ENCODE measurements around the gene EZH2. TPM values are rescaled to one million over a fixed set of nuclear protein-coding genes. Genes with fewer than 3 reads are reported as not detected.
A peak's percentile ranks its signal among the peaks of the same experiment; 100 is the strongest.

The EZH2 gene
- total and polyA plus RNA-seq, 2 of the 4 experiments (the other 2 are of a cell fraction) = 13.1 to 19.8 TPM

GRCh38 chr7:148901178-148901577, 17.1 kb upstream of the EZH2 start:
- no peaks in the 10 kb centered on the region for H3K4me1 ChIP-seq (ENCODE audit: control insufficient read depth, insufficient read depth, low read length)
- no peak overlapping the region for H3K4me2 ChIP-seq (ENCODE audit: low read depth, low read length)
- ChIA-PET CTCF (no interaction called here), POLR2A (ENCODE audit: unreplicated experiment) (no interaction called here)
- dilution Hi-C loops (cut with HindIII; ENCODE audit: low sequenced_read_pairs, unreplicated experiment) = no loop called here
- no peak overlapping the region for H2AK9ac ChIP-seq (replicated peaks; ENCODE audit: low read depth, low read length, poor library complexity)
- WGBS, 2 experiments (ENCODE audit: extremely low coverage in 2 of 2, insufficient read length in 1 of 2) = 80% methylated on average over 1 of the region's 3 CpGs; no CpG with 5 or more reads in 1 of the 2 experiments
- no peak overlapping the region for H3K56ac ChIP-seq (ENCODE audit: extremely low read depth, insufficient read depth, low read length)
- peak overlapping the region; percentile 59 for H2AFZ ChIP-seq (replicated peaks; ENCODE audit: low read length, poor library complexity)
- H3K4me3 ChIP-seq (ENCODE audit: insufficient read depth, low read depth, low read length) = no peak overlapping the region
- ATAC-seq (ENCODE audit: low read depth) (no peak), DNase-seq (no peak)
- in situ Hi-C loops (cut with MboI; ENCODE audit: low sequenced_read_pairs) = no loop called here
- no peak overlapping the region for H2BK5ac ChIP-seq (ENCODE audit: low read depth, low read length, poor library complexity, severe bottlenecking)
- H3K9me1 ChIP-seq (ENCODE audit: insufficient read depth, low read length) = no peaks in the 10 kb centered on the region
- no peak overlapping the region for H4K8ac ChIP-seq (ENCODE audit: low read depth in 2 of 2, low read length in 2 of 2)
- BruUV-seq (replicated peaks) = no TSS peak
- peaks cover 17% of the 10 kb centered on the region for H3K27me3 ChIP-seq (ENCODE audit: control insufficient read depth, insufficient read depth, low read length)
- TF ChIP-seq POLR2A (IDR thresholded peaks at IDR 0.05; ENCODE audit: low read depth, low read length) (no peak), SMC3 (IDR thresholded peaks at IDR 0.05; ENCODE audit: low read depth, low read length) (no peak), MAFK (IDR thresholded peaks at IDR 0.05; ENCODE audit: low read depth, low read length) (no peak), CEBPB (IDR thresholded peaks at IDR 0.05; ENCODE audit: low read depth, low read length) (no peak), MAZ (IDR thresholded peaks at IDR 0.05; ENCODE audit: borderline replicate concordance, low read depth, low read length) (no peak), BHLHE40 (IDR thresholded peaks at IDR 0.05; ENCODE audit: low read depth, low read length) (no peak), CTCF (conservative IDR thresholded peaks at IDR 0.05; ENCODE audit: low read depth, low read length) (no peak), FOS (IDR thresholded peaks at IDR 0.05; ENCODE audit: low read depth, low read length) (no peak), ELK1 (IDR thresholded peaks at IDR 0.05; ENCODE audit: borderline replicate concordance, low read depth, low read length) (no peak), RAD21 (IDR thresholded peaks at IDR 0.05; ENCODE audit: low read length) (no peak), MXI1 (IDR thresholded peaks at IDR 0.05; ENCODE audit: borderline replicate concordance, low read depth, low read length) (no peak)
- H3K18ac ChIP-seq (ENCODE audit: low read depth, low read length) = no peak overlapping the region
- H3K27ac ChIP-seq (ENCODE audit: insufficient read depth, low read length) = no peak overlapping the region
- H3K9me3 ChIP-seq (ENCODE audit: control insufficient read depth, insufficient read depth, low read length) = no peaks in the 10 kb centered on the region
- H4K91ac ChIP-seq (ENCODE audit: insufficient read depth, low read depth, low read length) = no peak overlapping the region
- no peak overlapping the region for H3K4ac ChIP-seq (ENCODE audit: low read depth, low read length)
- intact Hi-C loops (cut with micrococcal nuclease) = no loop called here
- H4K5ac ChIP-seq (ENCODE audit: low read depth, low read length) = no peak overlapping the region
- H3K23ac ChIP-seq (ENCODE audit: low read depth, low read length) = peak overlapping the region; percentile 37; the same call in 1 of the 2 replicates
- H3K14ac ChIP-seq (replicated peaks; ENCODE audit: low read depth, low read length) = no peak overlapping the region
- H3K79me1 ChIP-seq (ENCODE audit: low read depth in 1 of 2, low read length in 2 of 2) = no peaks in the 10 kb centered on the region
- no peaks in the 10 kb centered on the region for H4K20me1 ChIP-seq (ENCODE audit: insufficient read depth, low read length)
- no peaks in the 10 kb centered on the region for H3K36me3 ChIP-seq (ENCODE audit: control insufficient read depth, insufficient read depth, low read length)
- H2BK120ac ChIP-seq (ENCODE audit: low read depth, low read length) = no peak overlapping the region
- H2AK5ac ChIP-seq (ENCODE audit: low read depth, low read length) = no peak overlapping the region
- H3K9ac ChIP-seq (ENCODE audit: low read depth, low read length) = no peak overlapping the region
- H2BK20ac ChIP-seq (ENCODE audit: low read depth, low read length) = no peak overlapping the region
- no peak overlapping the region for H2BK15ac ChIP-seq (ENCODE audit: low read depth, low read length)
